ENCODE data around the gene GCNT1.
A peak's percentile ranks its signal among the peaks of the same experiment; 100 is the strongest.

GCNT1 gene

GRCh38 chr9:76528056-76528455 lies 69.1 kb downstream of the GCNT1 start:
- no peak overlapping the region for H2BK5ac ChIP-seq (ENCODE audit: low read depth, low read length, poor library complexity)
- H3K4me3 ChIP-seq (ENCODE audit: low read depth, low read length), result no peak overlapping the region
- no peak overlapping the region for H3K4ac ChIP-seq (ENCODE audit: low read depth, low read length)
- no peak overlapping the region for H2BK12ac ChIP-seq (ENCODE audit: low read length)
- peaks cover 2% of the 10 kb centered on the region for H3K9me3 ChIP-seq (ENCODE audit: insufficient read depth, low read depth, low read length)
- H4K8ac ChIP-seq (ENCODE audit: low read depth, low read length), result no peak overlapping the region
- no peak overlapping the region for H3K18ac ChIP-seq (ENCODE audit: low read length)
- no peak overlapping the region for H4K12ac ChIP-seq (ENCODE audit: low read depth, low read length)
- H2AK5ac ChIP-seq (ENCODE audit: low read length), result no peak overlapping the region
- WGBS (ENCODE audit: extremely low coverage, insufficient coverage, insufficient read length), result no CpG with 5 or more reads among the region's 7 CpGs
- no peak for DNase-seq
- no peak overlapping the region for H3K27ac ChIP-seq (ENCODE audit: low read depth, low read length)
- no peaks in the 10 kb centered on the region for H3K27me3 ChIP-seq (ENCODE audit: insufficient read depth, low read length)
- H2BK120ac ChIP-seq (ENCODE audit: insufficient read depth, low read length, poor library complexity), result no peak overlapping the region
- H3K79me1 ChIP-seq (ENCODE audit: low read length), result no peaks in the 10 kb centered on the region
- no peaks in the 10 kb centered on the region for H3K36me3 ChIP-seq (ENCODE audit: control insufficient read depth in 1 of 2, insufficient read depth in 2 of 2, low read length in 2 of 2)
- no peak overlapping the region for H4K91ac ChIP-seq (ENCODE audit: low read depth, low read length)
- no peak overlapping the region for H3K14ac ChIP-seq (ENCODE audit: low read length)
- peaks cover 0 to 3% of the 10 kb centered on the region in 2 experiments for H3K4me1 ChIP-seq (ENCODE audit: control insufficient read depth in 1 of 2, insufficient read depth in 2 of 2, low read length in 2 of 2)
- no peak overlapping the region for H2AFZ ChIP-seq (ENCODE audit: insufficient read depth, low read length, poor library complexity)
- no peak overlapping the region for H3K23ac ChIP-seq (ENCODE audit: low read length)
- no peaks in the 10 kb centered on the region for H3K79me2 ChIP-seq (ENCODE audit: control insufficient read depth, insufficient read depth, low read length, poor library complexity)
- H3K9ac ChIP-seq (ENCODE audit: low read length), result no peak overlapping the region
- H3K4me2 ChIP-seq (ENCODE audit: low read length), result no peak overlapping the region

- H3K79me2 ChIP-seq (ENCODE audit: control insufficient read depth, insufficient read depth, low read length, poor library complexity), result no peaks in the 10 kb centered on the region
- H3K4me1 ChIP-seq (ENCODE audit: control insufficient read depth in 1 of 2, insufficient read depth in 2 of 2, low read length in 2 of 2), result peaks cover 0 to 3% of the 10 kb centered on the region in 2 experiments
- no peak overlapping the region for H2BK120ac ChIP-seq (ENCODE audit: insufficient read depth, low read length, poor library complexity)
- no peak overlapping the region for H3K23ac ChIP-seq (ENCODE audit: low read length)
- H4K12ac ChIP-seq (ENCODE audit: low read depth, low read length), result peak overlapping the region; percentile 3
- no peak overlapping the region for H2BK12ac ChIP-seq (ENCODE audit: low read length)
- H2AK5ac ChIP-seq (ENCODE audit: low read length), result no peak overlapping the region
- no peak overlapping the region for H3K4me3 ChIP-seq (ENCODE audit: low read depth, low read length)
- H3K4ac ChIP-seq (ENCODE audit: low read depth, low read length), result no peak overlapping the region
- H3K18ac ChIP-seq (ENCODE audit: low read length), result no peak overlapping the region
- H3K4me2 ChIP-seq (ENCODE audit: low read length), result no peak overlapping the region
- peaks cover 2% of the 10 kb centered on the region for H3K9me3 ChIP-seq (ENCODE audit: insufficient read depth, low read depth, low read length)
- H4K91ac ChIP-seq (ENCODE audit: low read depth, low read length), result no peak overlapping the region
- no peaks in the 10 kb centered on the region for H3K79me1 ChIP-seq (ENCODE audit: low read length)
- H3K14ac ChIP-seq (ENCODE audit: low read length), result no peak overlapping the region
- WGBS (ENCODE audit: extremely low coverage, insufficient coverage, insufficient read length), result 100% methylated on average over 1 of the region's 20 CpGs
- no peaks in the 10 kb centered on the region for H3K27me3 ChIP-seq (ENCODE audit: insufficient read depth, low read length)
- no peak overlapping the region for H3K27ac ChIP-seq (ENCODE audit: low read depth, low read length)
- no peak overlapping the region for H4K8ac ChIP-seq (ENCODE audit: low read depth, low read length)
- no peak overlapping the region for H3K9ac ChIP-seq (ENCODE audit: low read length)
- H3K36me3 ChIP-seq (ENCODE audit: control insufficient read depth in 1 of 2, insufficient read depth in 2 of 2, low read length in 2 of 2), result no peaks in the 10 kb centered on the region
- no peak overlapping the region for H2BK5ac ChIP-seq (ENCODE audit: low read depth, low read length, poor library complexity)
- no peak for DNase-seq
- H2AFZ ChIP-seq (ENCODE audit: insufficient read depth, low read length, poor library complexity), result no peak overlapping the region
Observed at GRCh38 chr9:76528642-76529190, 69.7 kb downstream of the GCNT1 start.

- H3K9ac ChIP-seq (ENCODE audit: low read length), result no peak overlapping the region
- no peak overlapping the region for H2BK12ac ChIP-seq (ENCODE audit: low read length)
- H2BK5ac ChIP-seq (ENCODE audit: low read depth, low read length, poor library complexity), result no peak overlapping the region
- no peak overlapping the region for H3K18ac ChIP-seq (ENCODE audit: low read length)
- H3K27ac ChIP-seq (ENCODE audit: low read depth, low read length), result no peak overlapping the region
- H3K4me1 ChIP-seq (ENCODE audit: control insufficient read depth in 1 of 2, insufficient read depth in 2 of 2, low read length in 2 of 2), result peaks cover 0 to 3% of the 10 kb centered on the region in 2 experiments
- H4K91ac ChIP-seq (ENCODE audit: low read depth, low read length), result no peak overlapping the region
- no CpG with 5 or more reads among the region's 5 CpGs for WGBS (ENCODE audit: extremely low coverage, insufficient coverage, insufficient read length)
- no peak overlapping the region for H3K4ac ChIP-seq (ENCODE audit: low read depth, low read length)
- H2AK5ac ChIP-seq (ENCODE audit: low read length), result no peak overlapping the region
- H2BK120ac ChIP-seq (ENCODE audit: insufficient read depth, low read length, poor library complexity), result no peak overlapping the region
- no peak overlapping the region for H4K12ac ChIP-seq (ENCODE audit: low read depth, low read length)
- no peak for DNase-seq
- H3K4me2 ChIP-seq (ENCODE audit: low read length), result no peak overlapping the region
- no peaks in the 10 kb centered on the region for H3K36me3 ChIP-seq (ENCODE audit: control insufficient read depth in 1 of 2, insufficient read depth in 2 of 2, low read length in 2 of 2)
- H3K23ac ChIP-seq (ENCODE audit: low read length), result no peak overlapping the region
- H3K9me3 ChIP-seq (ENCODE audit: insufficient read depth, low read depth, low read length), result peaks cover 2% of the 10 kb centered on the region
- no peak overlapping the region for H4K8ac ChIP-seq (ENCODE audit: low read depth, low read length)
- no peaks in the 10 kb centered on the region for H3K79me1 ChIP-seq (ENCODE audit: low read length)
- no peaks in the 10 kb centered on the region for H3K79me2 ChIP-seq (ENCODE audit: control insufficient read depth, insufficient read depth, low read length, poor library complexity)
- H3K27me3 ChIP-seq (ENCODE audit: insufficient read depth, low read length), result no peaks in the 10 kb centered on the region
- no peak overlapping the region for H3K4me3 ChIP-seq (ENCODE audit: low read depth, low read length)
- H2AFZ ChIP-seq (ENCODE audit: insufficient read depth, low read length, poor library complexity), result no peak overlapping the region
- no peak overlapping the region for H3K14ac ChIP-seq (ENCODE audit: low read length)
Observed at GRCh38 chr9:76529653-76530052, 70.7 kb downstream of the GCNT1 start.

- no peak overlapping the region for H3K18ac ChIP-seq (ENCODE audit: low read length)
- H3K9me3 ChIP-seq (ENCODE audit: insufficient read depth, low read depth, low read length), result peaks cover 2% of the 10 kb centered on the region
- no peak overlapping the region for H2BK12ac ChIP-seq (ENCODE audit: low read length)
- H2AFZ ChIP-seq (ENCODE audit: insufficient read depth, low read length, poor library complexity), result no peak overlapping the region
- no peaks in the 10 kb centered on the region for H3K79me1 ChIP-seq (ENCODE audit: low read length)
- H2BK120ac ChIP-seq (ENCODE audit: insufficient read depth, low read length, poor library complexity), result no peak overlapping the region
- H3K36me3 ChIP-seq (ENCODE audit: control insufficient read depth in 1 of 2, insufficient read depth in 2 of 2, low read length in 2 of 2), result no peaks in the 10 kb centered on the region
- no peak overlapping the region for H2BK5ac ChIP-seq (ENCODE audit: low read depth, low read length, poor library complexity)
- no peaks in the 10 kb centered on the region for H3K27me3 ChIP-seq (ENCODE audit: insufficient read depth, low read length)
- peak in 1 of 2 donors; percentile 13 for DNase-seq
- H3K27ac ChIP-seq (ENCODE audit: low read depth, low read length), result no peak overlapping the region
- H3K4me2 ChIP-seq (ENCODE audit: low read length), result no peak overlapping the region
- H2AK5ac ChIP-seq (ENCODE audit: low read length), result no peak overlapping the region
- H4K12ac ChIP-seq (ENCODE audit: low read depth, low read length), result no peak overlapping the region
- no peak overlapping the region for H4K8ac ChIP-seq (ENCODE audit: low read depth, low read length)
- no peak overlapping the region for H3K9ac ChIP-seq (ENCODE audit: low read length)
- peaks cover 0 to 3% of the 10 kb centered on the region in 2 experiments for H3K4me1 ChIP-seq (ENCODE audit: control insufficient read depth in 1 of 2, insufficient read depth in 2 of 2, low read length in 2 of 2)
- H4K91ac ChIP-seq (ENCODE audit: low read depth, low read length), result no peak overlapping the region
- WGBS (ENCODE audit: extremely low coverage, insufficient coverage, insufficient read length), result no CpG with 5 or more reads among the region's 6 CpGs
- no peak overlapping the region for H3K23ac ChIP-seq (ENCODE audit: low read length)
- H3K14ac ChIP-seq (ENCODE audit: low read length), result no peak overlapping the region
- H3K79me2 ChIP-seq (ENCODE audit: control insufficient read depth, insufficient read depth, low read length, poor library complexity), result no peaks in the 10 kb centered on the region
- H3K4ac ChIP-seq (ENCODE audit: low read depth, low read length), result no peak overlapping the region
- no peak overlapping the region for H3K4me3 ChIP-seq (ENCODE audit: low read depth, low read length)
Observed at GRCh38 chr9:76530458-76531110, 71.6 kb downstream of the GCNT1 start.
